ENCODE measurements around the gene NINJ2. TPM values are rescaled to one million over a fixed set of nuclear protein-coding genes. Genes with fewer than 3 reads are reported as not detected.

NINJ2 gene
- total RNA-seq, 4 donors from 2014 or later: 0.78 to 9.0 (median 5.2) TPM

- Histone ChIP-seq H3K27me3 (no peaks in the 10 kb centered on the region), H3K36me3 (no peaks in the 10 kb centered on the region), H3K4me3 (no peak overlapping the region), H3K27ac (no peak overlapping the region), H3K9me3 (no peaks in the 10 kb centered on the region), H3K4me1 (peaks cover 0 to 7% (median 0%) of the 10 kb centered on the region in 3 donors)
- TF ChIP-seq POLR2A (IDR thresholded peaks at IDR 0.05) (no peak), POLR2AphosphoS5 (IDR thresholded peaks at IDR 0.05) (no peak), EP300 (IDR thresholded peaks at IDR 0.05) (no peak), CTCF (IDR thresholded peaks at IDR 0.05) (no peak)
- ATAC-seq: no peak
- WGBS, 2 donors (ENCODE audit: low coverage in 1 of 2): 89 to 92% methylated on average over 1 of the region's 1 CpG
These were observed 4.8 kb upstream of the NINJ2 start for GRCh38 chr12:668090-668481.

- ATAC-seq: no peak
- Histone ChIP-seq H3K27ac (no peak overlapping the region), H3K9me3 (no peaks in the 10 kb centered on the region), H3K4me1 (peaks cover 0 to 19% (median 0%) of the 10 kb centered on the region in 3 donors), H3K27me3 (no peaks in the 10 kb centered on the region), H3K4me3 (no peak overlapping the region), H3K36me3 (no peaks in the 10 kb centered on the region)
- 59 to 75% methylated on average over 6 to 7 of the region's 7 CpGs for WGBS, 2 donors (ENCODE audit: low coverage in 1 of 2)
- TF ChIP-seq EP300 (IDR thresholded peaks at IDR 0.05) (no peak), CTCF (IDR thresholded peaks at IDR 0.05) (no peak), POLR2AphosphoS5 (IDR thresholded peaks at IDR 0.05) (no peak), POLR2A (IDR thresholded peaks at IDR 0.05) (no peak)
These were observed 3.6 kb upstream of the NINJ2 start for GRCh38 chr12:666766-667308.

- Histone ChIP-seq H3K27me3 (no peaks in the 10 kb centered on the region), H3K27ac (no peak overlapping the region), H3K36me3 (no peaks in the 10 kb centered on the region), H3K4me3 (no peak overlapping the region), H3K9me3 (no peaks in the 10 kb centered on the region), H3K4me1 (peaks cover 0 to 20% (median 0%) of the 10 kb centered on the region in 3 donors)
- WGBS, 2 donors (ENCODE audit: low coverage in 1 of 2): 53 to 58% methylated on average over 2 of the region's 2 CpGs
- TF ChIP-seq POLR2AphosphoS5 (IDR thresholded peaks at IDR 0.05): no peak
- no peak for ATAC-seq
These were observed 2.8 kb upstream of the NINJ2 start for GRCh38 chr12:666066-666465.

GRCh38 chr12:664779-665092 is 1.5 kb upstream of the NINJ2 start:
- Histone ChIP-seq H3K36me3 (no peaks in the 10 kb centered on the region), H3K27me3 (no peaks in the 10 kb centered on the region), H3K27ac (no peak overlapping the region), H3K9me3 (no peaks in the 10 kb centered on the region), H3K4me3 (no peak overlapping the region), H3K4me1 (peaks cover 0 to 20% (median 0%) of the 10 kb centered on the region in 3 donors)
- ATAC-seq: no peak
- no CpG with 5 or more reads among the region's 5 CpGs for WGBS, 2 donors (ENCODE audit: low coverage in 1 of 2)
- no peak for TF ChIP-seq POLR2A (IDR thresholded peaks at IDR 0.05)

- Histone ChIP-seq H3K4me1 (peaks cover 0 to 20% (median 0%) of the 10 kb centered on the region in 3 donors), H3K9me3 (no peaks in the 10 kb centered on the region), H3K4me3 (no peak overlapping the region), H3K36me3 (no peaks in the 10 kb centered on the region), H3K27me3 (no peaks in the 10 kb centered on the region), H3K27ac (no peak overlapping the region)
- no peak for ATAC-seq
- WGBS, 2 donors (ENCODE audit: low coverage in 1 of 2): 90 to 91% methylated on average over 10 of the region's 13 CpGs
- TF ChIP-seq POLR2AphosphoS5 (IDR thresholded peaks at IDR 0.05) (no peak), EP300 (IDR thresholded peaks at IDR 0.05) (no peak), CTCF (IDR thresholded peaks at IDR 0.05) (no peak), POLR2A (IDR thresholded peaks at IDR 0.05) (no peak)
These were observed 982 bp upstream of the NINJ2 start for GRCh38 chr12:664075-664778.

All from gastroesophageal sphincter (tissue), 4 donors.